CD14-positive monocyte (primary cell): ENCODE results near the gene GPALPP1. TPM values are rescaled to one million over a fixed set of nuclear protein-coding genes. Genes with fewer than 3 reads are reported as not detected.

Experiments used
- DNase-seq, 3 donors: peaks; one replicate each; pipeline ENCODE4 v3.0.0-alpha.2; 2011 to 2022
- H2AFZ ChIP-seq: 2 replicates; pipeline ENCODE4 v1.6.0; 2012; ENCODE audit warnings: mild to moderate bottlenecking, low read depth, low read length, inconsistent platforms; ENCODE audit not compliant: insufficient read depth, poor library complexity, severe bottlenecking
- H3K27ac ChIP-seq, 2 donors: 1 replicate in 1 of 2; 2 replicates in 1 of 2; pipeline ENCODE4 v1.5.1; 2012 to 2013; ENCODE audit warnings: low read length in 2 of 2, control low read depth in 1 of 2, inconsistent platforms in 1 of 2, low read depth in 1 of 2, mild to moderate bottlenecking in 1 of 2
- H3K27me3 ChIP-seq, 2 donors: one replicate each; pipeline versions ENCODE4 v1.6.0 to v1.6.1; 2011 to 2013; ENCODE audit warnings: low read length in 2 of 2; ENCODE audit not compliant: control insufficient read depth in 2 of 2, insufficient read depth in 2 of 2
- H3K36me3 ChIP-seq, 2 donors: replicated peaks in 1 of 2; 1 replicate in 1 of 2; 2 replicates in 1 of 2; pipeline versions ENCODE4 v1.5.1 to v1.6.1; 2012 to 2013; ENCODE audit warnings: low read length in 2 of 2, control low read depth in 1 of 2, inconsistent platforms in 1 of 2, mild to moderate bottlenecking in 1 of 2; ENCODE audit not compliant: insufficient read depth in 2 of 2, control insufficient read depth in 1 of 2
- H3K4me1 ChIP-seq, 2 donors: 1 replicate in 1 of 2; 2 replicates in 1 of 2; pipeline versions ENCODE4 v1.5.1 to v1.6.1; 2012 to 2013; ENCODE audit warnings: low read length in 2 of 2, control low read depth in 1 of 2, inconsistent platforms in 1 of 2, mild to moderate bottlenecking in 1 of 2, moderate library complexity in 1 of 2; ENCODE audit not compliant: insufficient read depth in 2 of 2, control insufficient read depth in 1 of 2
- H3K4me2 ChIP-seq: replicated peaks from 2 replicates; pipeline ENCODE3; 2012; ENCODE audit warnings: low read length, moderate library complexity, mild to moderate bottlenecking; ENCODE audit not compliant: poor library complexity, severe bottlenecking; ENCODE audit errors: extremely low read depth
- H3K4me3 ChIP-seq, 3 experiments: fragments of 200-600 bp in 1 of 3; sonication (generic) in 1 of 3; replicated peaks in 1 of 3; 1 replicate in 2 of 3; 2 replicates in 1 of 3; pipeline ENCODE4 v1.5.1; 2011 to 2013; ENCODE audit warnings: low read length in 3 of 3, mild to moderate bottlenecking in 3 of 3, control low read depth in 2 of 3, low read depth in 2 of 3, inconsistent platforms in 1 of 3, moderate library complexity in 1 of 3
- H3K79me2 ChIP-seq: 2 replicates; pipeline ENCODE4 v1.6.0; 2012; ENCODE audit warnings: mild to moderate bottlenecking, control low read depth, inconsistent platforms, low read length, moderate library complexity; ENCODE audit not compliant: insufficient read depth
- H3K9ac ChIP-seq: 2 replicates; pipeline ENCODE4 v1.6.0; 2017; ENCODE audit warnings: low read length, mild to moderate bottlenecking; ENCODE audit not compliant: insufficient read depth, poor library complexity, severe bottlenecking
- H3K9me3 ChIP-seq, 2 donors: replicated peaks in 1 of 2; 1 replicate in 1 of 2; 2 replicates in 1 of 2; pipeline versions ENCODE4 v1.5.1 to v1.6.1; 2012 to 2013; ENCODE audit warnings: low read length in 2 of 2, control low read depth in 1 of 2; ENCODE audit not compliant: control insufficient read depth in 1 of 2, insufficient read depth in 1 of 2
- H4K20me1 ChIP-seq: 2 replicates; pipeline ENCODE4 v1.6.0; 2012; ENCODE audit warnings: mild to moderate bottlenecking, low read length, control low read depth, moderate library complexity; ENCODE audit not compliant: insufficient read depth
- H3K27ac Mint-ChIP-seq, 7 donors: one replicate each; pipeline ENCODE4 v1.8.0; 2020; ENCODE audit warnings: mild to moderate bottlenecking in 7 of 7, mixed read lengths in 7 of 7, moderate library complexity in 6 of 7, inconsistent platforms in 2 of 7
- H3K27me3 Mint-ChIP-seq, 3 donors: one replicate each; pipeline ENCODE4 v1.8.0; 2021 to 2022; ENCODE audit warnings: low read depth in 3 of 3, mild to moderate bottlenecking in 3 of 3, mixed read lengths in 3 of 3, moderate library complexity in 3 of 3, inconsistent platforms in 1 of 3
- H3K36me3 Mint-ChIP-seq, 2 donors: one replicate each; pipeline ENCODE4 v1.8.0; 2020; ENCODE audit warnings: mixed read lengths in 2 of 2, inconsistent platforms in 1 of 2, mild to moderate bottlenecking in 1 of 2
- H3K4me1 Mint-ChIP-seq: one replicate; pipeline ENCODE4 v1.8.0; 2020; ENCODE audit warnings: mild to moderate bottlenecking, mixed read lengths
- H3K4me3 Mint-ChIP-seq, 2 donors: one replicate each; pipeline ENCODE4 v1.8.0; 2020; ENCODE audit warnings: mild to moderate bottlenecking in 2 of 2, mixed read lengths in 2 of 2, moderate library complexity in 1 of 2
- H3K9me3 Mint-ChIP-seq, 7 donors: one replicate each; pipeline ENCODE4 v1.8.0; 2020 to 2022; ENCODE audit warnings: mixed read lengths in 7 of 7, mild to moderate bottlenecking in 6 of 7, moderate library complexity in 6 of 7, inconsistent platforms in 2 of 7
- CTCF ChIP-seq: fragments of 200-600 bp; IDR thresholded peaks from one replicate; pipeline ENCODE4 v1.8.0; 2022; ENCODE audit warnings: antibody characterized with exemption, mild to moderate bottlenecking
- WGBS: methylation state at CpG from one replicate; pipeline ENCODE4 v1.1.5; 2013; ENCODE audit warnings: missing lambda C conversion rate; ENCODE audit not compliant: insufficient coverage; 5-methylcytosine and 5-hydroxymethylcytosine counted together
- intact Hi-C, 2 donors: fragments of 100-400 bp; cut with micrococcal nuclease; formaldehyde crosslinking; loops; one replicate each; pipeline versions ENCODE4 v1.15.0 to v1.15.1; 2023
- polyA plus RNA-seq, 3 donors: library from polyadenylated mRNA; depleted of rRNA in 1 of 3; unstranded in 2 of 3; stranded (reverse) in 1 of 3; fragments of 300-500 nt in 2 of 3; fragments of >200 nt in 1 of 3; fragmentation: Illumina TruSeq in 2 of 3; gene quantifications; 1 replicate in 2 of 3; 2 replicates in 1 of 3; pipeline ENCODE4 v1.2.3, GENCODE V29; 2012 to 2021

GPALPP1 gene
- polyA plus RNA-seq, 3 donors: 9.4 to 13.7 (median 11.4) TPM

GRCh38 chr13:44974056-44974793, 15.1 kb upstream of the GPALPP1 start:
- 5% methylated on average over 6 of the region's 9 CpGs for WGBS
- peaks cover 17 to 35% of the 10 kb centered on the region in 2 donors for H3K36me3 ChIP-seq
- H3K9me3 ChIP-seq: no peaks in the 10 kb centered on the region
- DNase-seq: peak; percentile 7 to 18 (median 15)
- Mint-ChIP-seq H3K36me3 (peaks cover 23 to 27% of the 10 kb centered on the region in 2 donors), H3K4me3 (no peak overlapping the region), H3K9me3 (no peaks in the 10 kb centered on the region), H3K27ac (no peak overlapping the region), H3K4me1 (peaks cover 4% of the 10 kb centered on the region), H3K27me3 (no peaks in the 10 kb centered on the region)
- H3K9ac ChIP-seq: no peak overlapping the region
- intact Hi-C loops: loop anchor here in 1 of 2 donors (5.0 kb wide), 1 partner anchor 492 kb away; no protein-coding TSS in a partner anchor
- peak overlapping the region; percentile 31 for H3K4me2 ChIP-seq
- H3K27ac ChIP-seq: peak overlapping the region in 1 of 2 donors; percentile 28
- peak overlapping the region; percentile 51 for H2AFZ ChIP-seq
- H4K20me1 ChIP-seq: no peaks in the 10 kb centered on the region
- no peaks in the 10 kb centered on the region for H3K79me2 ChIP-seq
- H3K4me1 ChIP-seq: peaks cover 8 to 15% of the 10 kb centered on the region in 2 donors
- peak overlapping the region in 1 of 3 experiments; percentile 30 for H3K4me3 ChIP-seq
- TF ChIP-seq CTCF: no peak
- H3K27me3 ChIP-seq: no peaks in the 10 kb centered on the region

- H3K4me3 ChIP-seq: no peak overlapping the region
- H3K27ac ChIP-seq: peak overlapping the region in 1 of 2 donors; percentile 18
- Mint-ChIP-seq H3K36me3 (peaks cover 26 to 36% of the 10 kb centered on the region in 2 donors), H3K4me3 (no peak overlapping the region), H3K27ac (no peak overlapping the region), H3K27me3 (no peaks in the 10 kb centered on the region), H3K9me3 (no peaks in the 10 kb centered on the region), H3K4me1 (peaks cover 4% of the 10 kb centered on the region)
- H3K36me3 ChIP-seq: peaks cover 26 to 52% of the 10 kb centered on the region in 2 donors
- H3K4me1 ChIP-seq: peaks cover 8 to 15% of the 10 kb centered on the region in 2 donors
- H3K4me2 ChIP-seq: no peak overlapping the region
- no peak overlapping the region for H3K9ac ChIP-seq
- no peak overlapping the region for H2AFZ ChIP-seq
- WGBS: 69% methylated on average over 2 of the region's 3 CpGs
- no peaks in the 10 kb centered on the region for H4K20me1 ChIP-seq
- H3K27me3 ChIP-seq: no peaks in the 10 kb centered on the region
- no peak for DNase-seq
- no peaks in the 10 kb centered on the region for H3K79me2 ChIP-seq
- no peak for TF ChIP-seq CTCF
- H3K9me3 ChIP-seq: no peaks in the 10 kb centered on the region
- intact Hi-C loops: no loop called here
Observed at GRCh38 chr13:44976196-44976595, 13.1 kb upstream of the GPALPP1 start.
